Measurements from ENCODE around the gene HYAL4.

DNA sequence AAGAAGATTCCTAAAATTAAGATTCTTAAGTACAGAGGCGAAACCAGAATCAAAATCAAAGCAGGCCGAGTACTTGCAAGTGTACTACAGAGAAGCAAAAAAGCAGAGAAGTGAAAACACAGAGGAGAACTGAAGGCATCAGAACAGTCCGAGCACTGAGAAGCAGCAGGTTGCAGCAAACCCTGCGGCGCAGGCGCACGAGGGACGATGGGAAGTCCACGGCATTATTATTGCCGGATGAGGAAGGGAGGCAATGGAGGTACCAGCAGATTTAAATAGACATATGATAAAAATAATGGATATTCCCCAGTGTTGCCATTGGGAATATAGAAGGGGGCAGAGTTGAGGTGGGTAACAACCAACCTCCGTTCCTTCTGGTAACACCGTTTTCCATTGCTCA, 72.9 kb downstream of the HYAL4 start:
- TF ChIP-seq, protein P1, sequence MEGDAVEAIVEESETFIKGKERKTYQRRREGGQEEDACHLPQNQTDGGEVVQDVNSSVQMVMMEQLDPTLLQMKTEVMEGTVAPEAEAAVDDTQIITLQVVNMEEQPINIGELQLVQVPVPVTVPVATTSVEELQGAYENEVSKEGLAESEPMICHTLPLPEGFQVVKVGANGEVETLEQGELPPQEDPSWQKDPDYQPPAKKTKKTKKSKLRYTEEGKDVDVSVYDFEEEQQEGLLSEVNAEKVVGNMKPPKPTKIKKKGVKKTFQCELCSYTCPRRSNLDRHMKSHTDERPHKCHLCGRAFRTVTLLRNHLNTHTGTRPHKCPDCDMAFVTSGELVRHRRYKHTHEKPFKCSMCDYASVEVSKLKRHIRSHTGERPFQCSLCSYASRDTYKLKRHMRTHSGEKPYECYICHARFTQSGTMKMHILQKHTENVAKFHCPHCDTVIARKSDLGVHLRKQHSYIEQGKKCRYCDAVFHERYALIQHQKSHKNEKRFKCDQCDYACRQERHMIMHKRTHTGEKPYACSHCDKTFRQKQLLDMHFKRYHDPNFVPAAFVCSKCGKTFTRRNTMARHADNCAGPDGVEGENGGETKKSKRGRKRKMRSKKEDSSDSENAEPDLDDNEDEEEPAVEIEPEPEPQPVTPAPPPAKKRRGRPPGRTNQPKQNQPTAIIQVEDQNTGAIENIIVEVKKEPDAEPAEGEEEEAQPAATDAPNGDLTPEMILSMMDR (IDR thresholded peaks at IDR 0.05), result no peak
- no peak for TF ChIP-seq POLR2A (IDR thresholded peaks at IDR 0.05)

Data from uterus (tissue), 2 donors.